NCI-H1436 treated with DMSO at 0.1 percent for 48 hours (cell line): ENCODE results near the gene CAPZB.
"Not testable (repeated sequence)": the region's sequence is repeated elsewhere in the genome, so short reads cannot be mapped to it uniquely, and the experiment has no call there.

Experiments used
- DNase-seq: peaks from one replicate; lab custom pipeline; 2025; lab: John Stamatoyannopoulos, UW

Gene CAPZB

DNA sequence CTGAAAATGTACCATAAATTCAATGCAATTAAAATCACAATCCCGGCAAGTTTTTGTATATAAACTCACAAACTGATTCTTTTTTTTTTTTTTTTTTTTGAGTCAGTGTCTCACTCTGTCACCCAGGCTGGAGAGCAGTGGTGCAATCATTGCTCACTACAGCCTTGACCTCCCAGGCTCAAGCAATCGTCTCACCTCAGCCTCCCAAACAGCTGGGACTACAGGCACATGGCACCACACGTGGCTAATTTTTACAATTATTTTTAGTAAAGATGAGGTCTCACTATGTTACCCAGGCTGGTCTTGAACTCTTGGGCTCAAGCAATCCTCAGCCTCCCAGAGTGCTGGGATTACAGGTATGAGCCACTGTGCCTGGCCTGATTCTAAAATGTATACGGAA, 12.1 kb upstream of the CAPZB start:
- not testable (repeated sequence) for DNase-seq

- no peak for DNase-seq
Observed at GRCh38 chr1:19496527-19496874, 11.2 kb upstream of the CAPZB start.

GRCh38 chr1:19495799-19496526, 10.6 kb upstream of the CAPZB start:
- DNase-seq = no peak

DNA sequence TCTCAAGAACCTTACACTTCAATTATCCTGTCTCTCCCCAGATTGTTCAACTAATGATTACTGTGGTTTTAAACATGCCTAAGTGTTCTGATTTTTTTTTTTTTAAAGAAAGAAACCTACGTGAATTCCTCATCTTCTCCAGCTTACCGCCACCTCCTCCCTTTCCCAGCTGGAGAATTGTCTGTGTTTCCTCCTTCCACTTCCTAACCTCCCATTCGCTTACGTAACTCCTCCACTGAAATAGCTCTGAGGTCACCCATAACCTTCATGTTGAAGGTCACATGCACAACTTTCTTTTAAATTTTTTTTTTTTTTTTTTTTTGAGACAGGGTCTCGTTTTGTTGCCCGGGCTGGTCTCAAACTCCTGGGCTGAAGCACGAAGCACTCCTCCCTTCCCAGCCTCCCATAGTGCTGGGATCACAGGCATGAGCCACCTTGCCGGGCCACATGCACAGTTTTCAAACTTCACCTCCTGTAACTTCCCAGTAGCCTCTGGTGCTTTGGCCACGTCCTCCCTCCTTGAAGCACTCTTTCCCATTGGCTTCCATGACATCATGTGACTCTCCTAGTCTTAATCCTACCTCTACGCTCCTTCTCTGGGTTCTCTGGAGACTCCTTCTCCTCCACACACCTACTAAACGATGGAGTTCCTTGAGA, 9.8 kb upstream of the CAPZB start:
- no peak for DNase-seq

GRCh38 chr1:19493547-19493946, 8.2 kb upstream of the CAPZB start:
- DNase-seq = no peak

DNA sequence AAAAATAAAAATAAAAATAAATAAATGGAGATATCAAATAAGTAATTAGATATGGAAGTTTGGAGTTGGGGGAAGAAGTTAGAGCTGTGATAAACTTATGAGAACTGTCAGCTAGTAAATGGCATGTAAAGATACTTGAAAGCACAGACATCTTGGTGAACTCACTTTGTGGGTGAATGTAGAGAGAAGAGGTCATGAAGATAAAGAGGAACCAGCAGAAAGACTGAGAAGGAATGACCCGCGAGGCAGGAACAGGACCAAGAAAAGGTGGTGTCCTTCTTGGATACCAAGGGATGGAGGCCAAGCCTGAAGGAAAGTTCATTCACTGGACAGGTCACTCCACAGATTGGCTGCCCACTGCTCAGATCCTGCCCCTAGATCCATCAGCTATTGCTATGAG, 4.7 kb upstream of the CAPZB start:
- no peak for DNase-seq

GRCh38 chr1:19488136-19488535, 2.8 kb upstream of the CAPZB start:
- no peak for DNase-seq

DNA sequence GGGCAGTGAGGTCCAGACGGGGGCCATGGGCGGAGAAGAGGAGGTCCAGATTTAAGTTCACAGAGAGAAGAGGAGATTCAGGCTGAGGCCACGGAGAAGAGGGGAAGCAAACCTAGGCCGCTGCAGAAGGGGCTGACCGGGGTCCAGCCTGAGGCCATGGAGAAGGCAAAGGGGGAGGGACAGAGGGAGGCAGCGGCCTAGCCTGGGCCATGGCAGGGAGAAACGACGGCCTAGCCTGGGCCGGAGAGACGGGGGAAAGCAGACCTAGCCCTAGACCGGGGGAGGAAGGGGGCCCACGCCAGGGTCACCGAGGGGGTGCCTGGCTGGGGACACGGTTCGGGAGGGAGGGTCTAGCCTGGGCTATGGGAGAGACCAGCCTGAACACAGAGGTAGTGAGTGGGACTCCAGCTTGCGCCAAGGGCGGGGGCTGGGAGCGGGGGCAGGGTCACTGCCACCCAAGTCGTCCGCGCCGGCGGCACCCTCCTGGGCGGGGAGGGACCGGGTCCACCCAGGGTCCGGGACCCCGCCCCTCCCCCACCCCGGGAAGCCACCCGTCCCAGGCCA, 459 bp downstream of the CAPZB start:
- DNase-seq = no peak

GRCh38 chr1:19484338-19484797, 971 bp downstream of the CAPZB start:
- no peak for DNase-seq

DNA sequence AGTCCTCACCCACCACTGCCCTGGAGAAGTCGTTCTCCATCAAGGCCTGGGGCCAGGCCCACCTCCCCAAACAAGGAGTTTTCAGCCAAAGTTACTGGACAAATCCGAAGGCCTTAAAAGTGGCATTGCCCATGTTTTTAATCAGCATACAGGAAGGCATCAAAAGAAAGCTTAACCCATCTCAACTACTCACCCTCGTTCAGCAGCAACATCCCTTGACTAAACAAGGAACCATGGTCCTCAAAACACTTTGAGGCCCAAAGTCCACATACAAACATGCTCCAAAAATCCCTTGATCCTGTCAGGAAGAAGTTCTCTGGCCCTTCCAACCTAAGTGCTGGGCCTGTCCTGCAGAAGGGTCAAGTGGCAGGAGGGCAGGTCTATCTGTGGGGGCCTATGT, 1.6 kb downstream of the CAPZB start:
- no peak for DNase-seq

DNA sequence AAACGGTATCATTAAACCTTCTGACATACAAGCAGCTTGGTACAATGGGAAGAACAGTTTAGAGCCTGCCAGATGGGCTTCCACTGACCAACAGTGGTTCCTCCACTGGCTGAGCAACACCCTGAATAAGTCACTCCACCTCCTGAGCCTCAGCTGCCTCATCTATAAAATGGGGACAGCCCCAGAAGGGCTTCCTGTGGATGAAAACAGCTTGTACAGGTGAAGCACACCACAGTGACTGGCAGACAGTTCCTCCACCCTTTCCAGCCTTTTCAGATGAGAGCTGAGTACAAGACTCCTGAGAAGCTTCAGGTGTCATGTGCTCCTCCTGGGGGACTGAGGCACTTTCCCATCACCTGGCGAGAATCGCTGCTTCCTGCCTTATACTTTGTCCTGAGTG, 2.1 kb downstream of the CAPZB start:
- no peak for DNase-seq

DNA sequence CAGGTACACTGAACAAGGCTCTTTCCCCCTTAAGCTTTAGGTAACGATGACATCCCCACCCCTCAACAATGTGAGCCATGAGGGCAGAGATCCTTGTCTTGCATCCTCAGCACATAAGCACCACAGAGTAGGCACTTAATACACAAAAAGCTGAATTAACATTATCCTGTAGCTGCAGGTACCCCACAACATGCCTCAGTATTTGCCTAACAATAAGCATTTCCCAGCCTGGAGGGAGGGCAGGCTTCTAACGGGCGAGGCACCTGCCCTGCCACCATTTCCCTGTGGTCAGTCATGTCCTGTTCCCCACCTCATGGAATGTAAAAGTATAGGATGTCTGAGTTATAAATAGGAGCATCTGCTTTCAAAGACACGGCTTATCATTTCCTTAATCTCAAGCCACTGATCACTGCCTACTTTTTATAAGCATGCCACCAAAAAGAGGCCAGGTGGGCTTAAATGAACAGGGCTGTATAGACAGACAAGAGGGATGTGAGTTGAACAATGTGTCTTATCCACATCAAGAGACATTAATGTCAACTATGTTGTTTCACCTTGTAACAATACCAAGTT, 3.4 kb downstream of the CAPZB start:
- DNase-seq = no peak

- no peak for DNase-seq
Observed at GRCh38 chr1:19480282-19480681, 5.1 kb downstream of the CAPZB start.

DNA sequence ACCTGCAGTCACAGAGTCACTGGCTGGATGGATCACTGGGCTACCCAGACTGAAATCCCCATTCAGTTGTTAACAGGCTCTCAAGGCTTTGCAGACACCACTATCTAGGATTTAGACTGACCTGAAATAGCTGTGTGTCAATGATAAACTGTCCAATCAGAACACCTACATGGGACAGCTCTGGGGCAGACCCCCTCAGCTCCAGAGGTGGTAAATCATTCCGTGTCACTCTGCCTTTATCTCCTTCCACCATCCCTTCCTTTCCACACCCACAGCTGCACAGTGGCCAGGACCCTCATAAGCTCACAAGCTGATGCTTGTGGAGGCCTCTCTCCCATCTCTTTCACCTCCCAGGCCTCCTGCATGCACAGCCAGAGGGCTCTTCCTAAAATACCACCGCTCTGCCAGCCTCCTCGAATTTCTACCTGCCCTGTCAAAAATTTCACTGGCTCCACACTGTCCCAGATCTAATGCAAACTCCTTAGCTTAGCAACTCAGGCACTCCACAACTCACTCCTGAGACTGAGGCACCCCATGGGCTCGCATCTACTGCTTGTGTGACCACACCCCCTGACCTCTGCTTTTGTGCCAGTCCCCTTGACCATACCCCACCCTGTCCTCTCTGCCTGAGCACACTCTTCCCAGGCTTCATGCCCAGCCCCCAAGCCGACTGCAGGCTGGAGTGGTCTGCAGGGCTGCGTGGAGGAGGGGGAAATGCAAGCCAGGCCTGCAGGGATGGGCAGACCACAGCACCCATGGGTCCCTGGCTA, 5.8 kb downstream of the CAPZB start:
- no peak for DNase-seq

GRCh38 chr1:19478322-19478721, 7.0 kb downstream of the CAPZB start:
- DNase-seq = no peak

DNA sequence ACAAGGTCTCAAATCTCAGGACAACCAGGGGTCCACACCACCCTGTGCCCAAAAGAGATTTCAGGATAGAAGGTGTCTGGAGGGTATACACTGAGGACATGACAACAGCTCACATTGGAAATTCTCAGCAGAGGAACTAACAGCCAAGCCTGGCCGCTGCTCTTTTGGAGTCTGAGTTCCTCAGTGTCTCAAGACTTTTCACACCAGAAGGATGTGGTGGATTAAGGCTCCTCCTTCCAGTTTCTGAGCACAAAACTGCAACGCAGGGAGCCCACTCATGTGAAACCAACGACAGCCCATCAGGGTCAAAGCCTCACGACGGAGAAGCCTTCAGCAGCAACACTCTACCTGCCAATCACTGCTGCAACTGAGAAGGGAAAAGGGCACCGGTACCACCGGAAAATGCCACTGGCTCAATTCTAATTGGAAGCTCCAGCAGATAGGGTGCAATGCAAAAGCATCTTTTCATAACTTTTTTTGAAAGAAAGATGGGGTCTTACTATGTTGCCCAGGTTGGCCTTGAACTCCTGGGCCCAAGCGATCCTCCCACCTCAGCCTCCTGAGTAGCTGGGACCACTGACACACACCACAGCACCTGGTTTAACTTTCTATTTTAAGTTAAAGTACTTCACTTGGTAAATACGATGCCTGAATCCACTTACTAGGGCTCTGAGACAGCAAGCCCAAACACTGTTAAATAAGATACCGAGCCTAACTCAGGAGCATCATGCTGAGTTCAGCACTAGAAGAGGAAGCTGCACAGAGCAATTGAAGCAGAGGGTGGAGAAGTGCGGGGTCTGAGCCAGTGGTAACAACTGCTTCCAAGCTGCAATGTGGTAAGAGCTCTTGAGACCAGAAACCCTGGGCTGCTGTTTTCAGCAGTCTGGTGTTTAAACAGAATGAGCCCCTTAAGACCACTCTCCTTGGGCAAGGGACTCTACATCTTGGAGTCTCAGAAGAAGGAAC, 7.8 kb downstream of the CAPZB start:
- DNase-seq = no peak

GRCh38 chr1:19476450-19477190, 8.7 kb downstream of the CAPZB start:
- DNase-seq = no peak

DNA sequence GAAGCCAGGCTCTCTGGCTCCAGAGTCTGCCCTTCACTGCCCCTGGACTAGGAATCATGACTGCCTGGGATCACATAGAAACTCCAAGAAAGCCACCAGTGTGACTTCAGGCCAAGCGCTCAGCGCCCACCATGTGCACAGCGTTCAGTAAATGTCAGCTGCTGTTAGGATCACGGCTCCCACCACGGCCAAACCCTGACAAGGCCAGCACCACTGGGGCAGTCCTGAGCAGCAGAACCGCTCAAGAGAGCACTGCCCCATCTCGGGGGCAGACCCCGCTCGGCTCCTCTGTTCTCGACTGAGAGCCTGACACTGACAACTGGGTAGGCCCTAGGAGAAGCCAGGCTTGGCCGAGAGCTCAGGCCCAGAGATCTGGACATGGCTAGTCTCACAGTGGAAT, 10.0 kb downstream of the CAPZB start:
- no peak for DNase-seq

DNA sequence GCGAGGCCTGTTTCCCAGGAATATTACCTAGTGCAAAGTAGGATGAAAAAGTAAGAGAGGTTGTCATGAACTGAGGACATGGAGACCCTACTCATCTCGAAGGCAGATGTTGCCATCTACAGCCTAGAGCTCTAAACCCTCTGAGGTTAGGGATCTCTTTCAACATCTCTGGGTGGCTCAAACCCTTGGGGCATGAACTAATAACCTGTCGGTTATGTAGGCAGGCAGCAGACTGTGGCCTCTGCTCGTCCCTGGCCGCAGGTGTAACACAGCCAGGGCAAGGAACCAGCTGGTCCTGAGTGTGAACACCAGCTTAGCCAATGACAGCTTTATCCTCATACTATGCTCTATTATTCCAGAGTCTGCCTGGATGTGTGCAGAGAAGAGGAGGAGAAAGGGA, 13.2 kb downstream of the CAPZB start:
- no peak for DNase-seq

- no peak for DNase-seq
Observed at GRCh38 chr1:19469004-19469403, 16.3 kb downstream of the CAPZB start.
